Mucosa of descending colon (tissue), 3 donors: ENCODE results near the gene ACBD6. TPM values are rescaled to one million over a fixed set of nuclear protein-coding genes. Genes with fewer than 3 reads are reported as not detected.
A peak's percentile ranks its signal among the peaks of the same experiment; 100 is the strongest.

Source experiments
- ATAC-seq: fragments of 200-7000 bp; cut with Tn5 transposase; one replicate; pipeline ENCODE4 v1.9.1; 2020; ENCODE audit warnings: mild to moderate bottlenecking, moderate library complexity
- DNase-seq, 3 donors: peaks; one replicate each; pipeline ENCODE4 v3.0.0-alpha.2; 2020
- H3K36me3 ChIP-seq: fragments of 200-600 bp; one replicate; pipeline ENCODE4 v1.8.0; 2021; ENCODE audit warnings: low read depth, mild to moderate bottlenecking
- H3K4me1 ChIP-seq: fragments of 200-600 bp; one replicate; pipeline ENCODE4 v1.8.0; 2021; ENCODE audit warnings: low read depth, mild to moderate bottlenecking
- H3K4me3 ChIP-seq: fragments of 200-600 bp; one replicate; pipeline ENCODE4 v1.8.0; 2021; ENCODE audit warnings: mild to moderate bottlenecking
- H3K9me3 ChIP-seq: fragments of 200-600 bp; one replicate; pipeline ENCODE4 v1.8.0; 2021; ENCODE audit warnings: mild to moderate bottlenecking
- intact Hi-C, 2 donors: fragments of 100-400 bp; cut with DNase I in 1 of 2; cut with micrococcal nuclease in 1 of 2; formaldehyde crosslinking; loops; one replicate each; pipeline versions ENCODE4 v1.11.0 to v1.11.1; 2022; cut with DNase I, micrococcal nuclease
- total RNA-seq, 3 donors: library from RNA; stranded (reverse); fragmentation: NEBNext Ultra II Directional in 2 of 3; extraction: Animal tissue kit (Norgen Biotek cat#: 25700) in 2 of 3; gene quantifications; one replicate each; pipeline versions ENCODE4 v1.2.1 to v1.2.4, GENCODE V29; 2021 to 2023
- TF ChIP-seq, protein P1 (sequence below): fragments of 200-600 bp; IDR thresholded peaks from one replicate; pipeline ENCODE4 v1.8.0; 2022; ENCODE audit warnings: antibody characterized with exemption, mild to moderate bottlenecking
- donor health status: DM: no; HTN: no; CAD: no; lungs with moderate emphysema.
- donor health status: DM: no; HTN: no; CAD: no.
- donor health status: DM: no; HTN: yes; CAD: no.

ACBD6 gene
- total RNA-seq, 3 donors from 2014 or later, result 23.3 to 32.8 (median 25.0) TPM

DNA sequence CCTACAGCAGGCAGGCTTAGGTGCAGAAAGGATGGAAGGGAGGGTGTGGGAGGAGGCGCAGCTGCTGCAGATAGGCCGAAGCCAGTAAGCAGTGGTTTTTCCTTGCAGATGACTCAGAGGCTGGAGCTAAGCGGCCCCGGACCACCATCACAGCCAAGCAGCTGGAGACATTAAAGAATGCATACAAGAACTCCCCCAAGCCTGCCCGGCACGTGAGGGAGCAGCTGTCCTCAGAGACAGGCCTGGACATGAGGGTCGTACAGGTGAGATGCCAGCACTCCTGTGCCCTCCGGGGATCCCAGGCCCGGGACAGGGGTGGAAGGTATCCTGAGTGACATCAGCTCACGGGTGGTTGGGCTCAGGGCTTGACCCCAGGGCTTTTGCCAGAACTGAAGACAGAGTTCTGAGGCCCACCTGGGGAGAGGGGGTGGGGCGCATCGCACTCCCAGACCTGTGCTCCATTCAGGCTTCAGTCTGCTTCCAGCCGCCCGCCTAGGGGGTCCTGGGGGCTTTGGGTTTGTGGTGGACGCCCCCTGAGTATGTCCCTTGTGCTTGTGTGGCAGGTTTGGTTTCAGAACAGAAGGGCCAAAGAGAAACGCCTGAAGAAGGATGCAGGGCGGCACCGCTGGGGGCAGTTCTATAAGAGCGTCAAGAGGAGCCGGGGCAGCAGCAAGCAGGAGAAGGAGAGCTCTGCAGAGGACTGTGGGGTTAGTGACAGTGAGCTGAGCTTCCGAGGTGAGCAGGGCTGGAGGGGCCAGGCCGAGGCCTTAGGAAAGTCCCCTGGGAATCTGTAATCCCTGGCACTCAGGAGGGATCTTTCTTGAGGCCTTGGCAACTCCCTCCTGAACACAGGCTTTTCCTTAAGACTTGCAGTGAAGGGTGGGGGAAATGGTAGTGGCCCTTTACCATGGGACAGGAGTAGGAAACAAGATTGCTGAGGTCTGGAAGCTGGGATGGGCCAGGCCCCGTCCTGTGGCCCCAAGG is 230.8 kb downstream of the ACBD6 start:
- peaks cover 15% of the 10 kb centered on the region for H3K4me1 ChIP-seq
- no peak overlapping the region for H3K4me3 ChIP-seq
- intact Hi-C loops, result no loop called here
- H3K36me3 ChIP-seq, result no peaks in the 10 kb centered on the region
- TF ChIP-seq, protein P1, sequence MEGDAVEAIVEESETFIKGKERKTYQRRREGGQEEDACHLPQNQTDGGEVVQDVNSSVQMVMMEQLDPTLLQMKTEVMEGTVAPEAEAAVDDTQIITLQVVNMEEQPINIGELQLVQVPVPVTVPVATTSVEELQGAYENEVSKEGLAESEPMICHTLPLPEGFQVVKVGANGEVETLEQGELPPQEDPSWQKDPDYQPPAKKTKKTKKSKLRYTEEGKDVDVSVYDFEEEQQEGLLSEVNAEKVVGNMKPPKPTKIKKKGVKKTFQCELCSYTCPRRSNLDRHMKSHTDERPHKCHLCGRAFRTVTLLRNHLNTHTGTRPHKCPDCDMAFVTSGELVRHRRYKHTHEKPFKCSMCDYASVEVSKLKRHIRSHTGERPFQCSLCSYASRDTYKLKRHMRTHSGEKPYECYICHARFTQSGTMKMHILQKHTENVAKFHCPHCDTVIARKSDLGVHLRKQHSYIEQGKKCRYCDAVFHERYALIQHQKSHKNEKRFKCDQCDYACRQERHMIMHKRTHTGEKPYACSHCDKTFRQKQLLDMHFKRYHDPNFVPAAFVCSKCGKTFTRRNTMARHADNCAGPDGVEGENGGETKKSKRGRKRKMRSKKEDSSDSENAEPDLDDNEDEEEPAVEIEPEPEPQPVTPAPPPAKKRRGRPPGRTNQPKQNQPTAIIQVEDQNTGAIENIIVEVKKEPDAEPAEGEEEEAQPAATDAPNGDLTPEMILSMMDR, result no peak
- DNase-seq, result peak in 1 of 3 donors; percentile 14
- H3K9me3 ChIP-seq, result no peaks in the 10 kb centered on the region
- peak; percentile 5 for ATAC-seq

DNA sequence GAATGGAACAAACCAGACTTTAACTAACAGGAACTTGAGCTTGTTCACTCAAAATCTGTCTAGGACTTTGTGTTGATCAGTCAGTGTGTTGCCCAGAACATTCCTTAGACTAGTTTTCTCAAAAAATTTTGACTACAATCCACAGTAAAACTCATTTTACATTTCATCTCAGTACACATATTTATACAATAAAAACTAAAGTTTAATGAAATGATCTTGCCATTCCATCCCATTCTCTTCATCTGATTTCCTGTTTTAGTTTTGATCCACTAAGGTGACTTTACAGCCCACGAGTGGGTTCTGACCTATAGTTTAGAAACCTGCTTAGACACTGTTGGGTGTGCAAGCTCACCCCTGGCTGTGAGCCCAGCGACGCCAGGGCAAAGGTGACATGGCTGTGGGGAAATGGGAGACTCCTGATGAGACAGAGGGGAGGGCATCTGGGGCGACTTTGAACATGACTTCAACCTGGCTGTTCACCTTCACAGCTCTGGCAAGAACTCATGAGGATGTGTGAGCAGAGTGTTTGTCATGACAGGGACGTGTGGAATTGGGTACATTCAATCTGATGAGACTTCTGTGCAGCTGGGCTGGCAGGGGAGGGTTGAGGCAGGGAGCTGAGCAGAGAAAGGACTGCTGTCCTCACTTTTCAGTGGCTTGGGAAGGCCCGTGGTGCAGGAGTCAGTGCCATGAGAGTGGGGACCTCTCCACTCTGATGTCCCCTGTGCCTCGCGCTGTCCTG is 231.7 kb downstream of the ACBD6 start:
- Histone ChIP-seq H3K4me1 (peaks cover 15% of the 10 kb centered on the region), H3K36me3 (no peaks in the 10 kb centered on the region), H3K9me3 (no peaks in the 10 kb centered on the region), H3K4me3 (no peak overlapping the region)
- TF ChIP-seq, protein P1, result no peak
- intact Hi-C loops, result no loop called here
- ATAC-seq, result peak; percentile 68
- peak; percentile 66 to 82 (median 80) for DNase-seq

DNA sequence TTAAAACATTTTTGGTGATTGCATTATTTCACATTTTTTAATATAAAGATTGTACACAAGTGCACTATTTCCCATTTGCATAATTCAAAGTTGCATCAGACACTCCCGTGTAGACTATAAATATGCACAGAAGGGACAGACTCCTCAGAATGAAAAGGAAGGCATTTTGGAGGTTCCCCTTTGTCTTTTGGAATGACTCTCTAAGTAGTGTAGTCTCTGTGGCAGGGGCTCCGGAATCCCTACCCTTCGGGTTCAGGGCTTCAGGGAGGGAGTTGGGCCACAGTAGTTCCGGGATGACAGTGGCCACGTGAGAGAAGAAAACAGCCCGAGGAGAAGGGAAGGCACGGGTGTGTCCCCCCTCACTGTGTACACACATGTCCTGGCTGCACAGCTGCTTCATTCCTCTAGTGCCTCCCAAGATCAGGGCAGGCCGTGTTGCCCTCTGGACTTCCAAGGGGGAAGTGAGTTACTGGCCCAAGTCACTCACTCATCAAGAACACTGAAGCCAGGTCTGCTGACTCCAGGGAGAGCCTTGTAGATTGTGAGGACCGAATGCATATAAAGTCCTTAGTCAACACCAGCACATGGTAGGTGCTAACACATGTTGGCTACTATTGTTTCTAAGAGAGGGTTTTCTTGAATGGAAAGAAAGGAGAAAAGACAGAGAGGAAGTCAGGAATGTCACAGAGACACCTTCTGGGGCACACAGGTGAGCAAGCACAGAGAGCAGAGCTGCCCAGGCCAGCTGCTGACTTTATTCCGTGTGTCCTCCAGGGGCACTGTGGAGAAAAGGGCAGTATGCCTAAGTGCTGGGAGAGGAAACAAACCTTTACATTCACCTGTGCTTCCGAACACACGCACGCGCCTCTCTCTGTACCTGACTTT is 232.5 kb downstream of the ACBD6 start:
- Histone ChIP-seq H3K9me3 (no peaks in the 10 kb centered on the region), H3K4me3 (no peak overlapping the region), H3K36me3 (no peaks in the 10 kb centered on the region), H3K4me1 (peaks cover 15% of the 10 kb centered on the region)
- intact Hi-C loops, result no loop called here
- ATAC-seq, result peak; percentile 92
- peak; percentile 82 to 85 (median 84) for DNase-seq
- TF ChIP-seq, protein P1, result peak; percentile 13

DNA sequence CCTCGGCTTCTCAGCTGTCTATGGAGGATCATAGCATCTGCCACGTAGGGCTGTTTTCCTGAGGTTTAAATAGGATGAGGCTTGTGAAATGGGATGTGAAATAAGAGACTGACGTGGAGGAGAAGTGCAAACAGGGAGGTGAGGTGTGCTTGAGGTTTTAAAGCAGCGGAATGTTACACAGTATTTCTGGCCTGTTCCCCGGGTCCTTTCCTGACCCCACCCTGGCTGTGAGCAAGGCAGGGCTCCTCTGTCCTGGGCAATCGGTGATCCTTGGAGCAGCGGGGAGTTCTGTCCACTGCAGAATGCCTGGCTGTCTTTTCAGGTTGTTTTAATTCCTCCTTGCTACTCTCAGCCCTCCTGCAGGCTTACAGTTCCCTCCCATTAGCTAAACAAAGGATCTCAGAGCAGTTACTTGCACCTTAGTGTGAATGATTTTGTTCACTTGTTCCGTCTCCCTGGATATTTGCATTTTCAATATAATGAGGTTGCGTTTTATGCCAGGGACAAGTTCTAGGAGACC is 233.8 kb downstream of the ACBD6 start:
- Histone ChIP-seq H3K9me3 (no peaks in the 10 kb centered on the region), H3K36me3 (no peaks in the 10 kb centered on the region), H3K4me1 (peaks cover 15% of the 10 kb centered on the region), H3K4me3 (no peak overlapping the region)
- DNase-seq, result no peak
- TF ChIP-seq, protein P1, result no peak
- ATAC-seq, result no peak
- intact Hi-C loops, result no loop called here
